ENCODE data around the gene CEP192. TPM values are rescaled to one million over a fixed set of nuclear protein-coding genes. Genes with fewer than 3 reads are reported as not detected.

CEP192 gene
- total RNA-seq, 3 donors from 2014 or later (not counting 1 experiment from before 2014, with no cell fraction given), result 41.3 to 47.9 (median 43.4) TPM

GRCh38 chr18:13003466-13003896 is 12.3 kb downstream of the CEP192 start:
- TF ChIP-seq CTCF (IDR thresholded peaks at IDR 0.05), result no peak
- Histone ChIP-seq H3K9me3 (ENCODE audit: control insufficient read depth, insufficient read depth, low read length) (no peaks in the 10 kb centered on the region), H3K27ac (ENCODE audit: low read length) (no peak overlapping the region), H3K36me3 (ENCODE audit: control insufficient read depth, insufficient read depth, low read length) (peaks cover 36% of the 10 kb centered on the region), H3K27me3 (ENCODE audit: control insufficient read depth, insufficient read depth, low read length) (no peaks in the 10 kb centered on the region), H3K4me1 (ENCODE audit: control insufficient read depth, insufficient read depth, low read length) (no peaks in the 10 kb centered on the region), H3K4me3 (ENCODE audit: low read length) (no peak overlapping the region)
- WGBS (ENCODE audit: insufficient coverage), result 85% methylated on average over 7 of the region's 7 CpGs
- Mint-ChIP-seq H3K27me3 (ENCODE audit: low read depth in 2 of 2) (no peaks in the 10 kb centered on the region), H3K4me1 (peaks cover 15 to 28% of the 10 kb centered on the region in 2 donors), H3K36me3 (no peaks in the 10 kb centered on the region), H3K4me3 (no peak overlapping the region), H3K9me3 (no peaks in the 10 kb centered on the region), H3K27ac (no peak overlapping the region)
- peak in 1 of 3 donors; percentile 39 for ATAC-seq
- intact Hi-C loops (cut with micrococcal nuclease), result no loop called here
- peak in 1 of 2 donors; percentile 32 for DNase-seq

GRCh38 chr18:13004396-13004795 is 13.2 kb downstream of the CEP192 start:
- no peaks in the 10 kb centered on the region for H3K9me3 Mint-ChIP-seq
- no peaks in the 10 kb centered on the region for H3K36me3 Mint-ChIP-seq
- DNase-seq, result no peak
- no peak overlapping the region for H3K27ac Mint-ChIP-seq
- H3K9me3 ChIP-seq (ENCODE audit: control insufficient read depth, insufficient read depth, low read length), result no peaks in the 10 kb centered on the region
- no peak overlapping the region for H3K27ac ChIP-seq (ENCODE audit: low read length)
- no peaks in the 10 kb centered on the region for H3K27me3 Mint-ChIP-seq (ENCODE audit: low read depth in 2 of 2)
- H3K27me3 ChIP-seq (ENCODE audit: control insufficient read depth, insufficient read depth, low read length), result no peaks in the 10 kb centered on the region
- peaks cover 44% of the 10 kb centered on the region for H3K36me3 ChIP-seq (ENCODE audit: control insufficient read depth, insufficient read depth, low read length)
- ATAC-seq, result no peak
- peaks cover 12 to 23% of the 10 kb centered on the region in 2 donors for H3K4me1 Mint-ChIP-seq
- 91% methylated on average over 8 of the region's 8 CpGs for WGBS (ENCODE audit: insufficient coverage)
- no peaks in the 10 kb centered on the region for H3K4me1 ChIP-seq (ENCODE audit: control insufficient read depth, insufficient read depth, low read length)
- H3K4me3 ChIP-seq (ENCODE audit: low read length), result no peak overlapping the region
- no peak overlapping the region for H3K4me3 Mint-ChIP-seq
- TF ChIP-seq CTCF (IDR thresholded peaks at IDR 0.05), result no peak
- intact Hi-C loops (cut with micrococcal nuclease), result no loop called here

GRCh38 chr18:13005289-13005688 is 14.1 kb downstream of the CEP192 start:
- H3K9me3 Mint-ChIP-seq, result no peaks in the 10 kb centered on the region
- 92% methylated on average over 1 of the region's 1 CpG for WGBS (ENCODE audit: insufficient coverage)
- no peaks in the 10 kb centered on the region for H3K27me3 Mint-ChIP-seq (ENCODE audit: low read depth in 2 of 2)
- ATAC-seq (no peak), DNase-seq (no peak)
- H3K27me3 ChIP-seq (ENCODE audit: control insufficient read depth, insufficient read depth, low read length), result no peaks in the 10 kb centered on the region
- no peak overlapping the region for H3K27ac ChIP-seq (ENCODE audit: low read length)
- no peak overlapping the region for H3K4me3 Mint-ChIP-seq
- TF ChIP-seq CTCF (IDR thresholded peaks at IDR 0.05), result no peak
- no peak overlapping the region for H3K4me3 ChIP-seq (ENCODE audit: low read length)
- H3K4me1 Mint-ChIP-seq, result peaks cover 12 to 23% of the 10 kb centered on the region in 2 donors
- peaks cover 50% of the 10 kb centered on the region for H3K36me3 ChIP-seq (ENCODE audit: control insufficient read depth, insufficient read depth, low read length)
- intact Hi-C loops (cut with micrococcal nuclease), result no loop called here
- no peaks in the 10 kb centered on the region for H3K9me3 ChIP-seq (ENCODE audit: control insufficient read depth, insufficient read depth, low read length)
- H3K36me3 Mint-ChIP-seq, result no peaks in the 10 kb centered on the region
- no peak overlapping the region for H3K27ac Mint-ChIP-seq
- no peaks in the 10 kb centered on the region for H3K4me1 ChIP-seq (ENCODE audit: control insufficient read depth, insufficient read depth, low read length)

GRCh38 chr18:13006531-13007247 is 15.5 kb downstream of the CEP192 start:
- 68% methylated on average over 12 of the region's 12 CpGs for WGBS (ENCODE audit: insufficient coverage)

More at GRCh38 chr18:13006531-13007247, 15.5 kb downstream of the CEP192 start:
- Histone ChIP-seq H3K4me3 (ENCODE audit: low read length) (no peak overlapping the region), H3K27me3 (ENCODE audit: control insufficient read depth, insufficient read depth, low read length) (no peaks in the 10 kb centered on the region), H3K36me3 (ENCODE audit: control insufficient read depth, insufficient read depth, low read length) (peaks cover 48% of the 10 kb centered on the region), H3K4me1 (ENCODE audit: control insufficient read depth, insufficient read depth, low read length) (no peaks in the 10 kb centered on the region), H3K9me3 (ENCODE audit: control insufficient read depth, insufficient read depth, low read length) (no peaks in the 10 kb centered on the region), H3K27ac (ENCODE audit: low read length) (no peak overlapping the region)
- H3K27ac Mint-ChIP-seq, result peak overlapping the region; percentile 7 to 15
- no peak overlapping the region for H3K4me3 Mint-ChIP-seq
- TF ChIP-seq CTCF (IDR thresholded peaks at IDR 0.05), result no peak
- intact Hi-C loops (cut with micrococcal nuclease), result no loop called here
- no peaks in the 10 kb centered on the region for H3K36me3 Mint-ChIP-seq
- H3K27me3 Mint-ChIP-seq (ENCODE audit: low read depth in 2 of 2), result no peaks in the 10 kb centered on the region
- ATAC-seq (no peak), DNase-seq (no peak)
- H3K4me1 Mint-ChIP-seq, result peaks cover 12 to 23% of the 10 kb centered on the region in 2 donors
- H3K9me3 Mint-ChIP-seq, result no peaks in the 10 kb centered on the region
